Stimulated activated CD8-positive, alpha-beta memory T cell treated with anti-CD3 and anti-CD28 coated beads, Interleukin-7, amount 100 ng/mL, for 1 hour (primary cell): ENCODE measurements around the gene SYTL1.

Experiments
- DNase-seq, 2 donors: peaks; one replicate each; pipeline ENCODE4 v3.0.0-alpha.2; 2020; ENCODE audit warnings: low read depth in 2 of 2

The SYTL1 gene

GRCh38 chr1:27348861-27349783 lies 7.3 kb downstream of the SYTL1 start:
- no peak for DNase-seq

GRCh38 chr1:27349784-27350662 lies 8.2 kb downstream of the SYTL1 start:
- no peak for DNase-seq

- DNase-seq, result no peak
Observed at GRCh38 chr1:27350663-27351540, 9.1 kb downstream of the SYTL1 start.

DNA sequence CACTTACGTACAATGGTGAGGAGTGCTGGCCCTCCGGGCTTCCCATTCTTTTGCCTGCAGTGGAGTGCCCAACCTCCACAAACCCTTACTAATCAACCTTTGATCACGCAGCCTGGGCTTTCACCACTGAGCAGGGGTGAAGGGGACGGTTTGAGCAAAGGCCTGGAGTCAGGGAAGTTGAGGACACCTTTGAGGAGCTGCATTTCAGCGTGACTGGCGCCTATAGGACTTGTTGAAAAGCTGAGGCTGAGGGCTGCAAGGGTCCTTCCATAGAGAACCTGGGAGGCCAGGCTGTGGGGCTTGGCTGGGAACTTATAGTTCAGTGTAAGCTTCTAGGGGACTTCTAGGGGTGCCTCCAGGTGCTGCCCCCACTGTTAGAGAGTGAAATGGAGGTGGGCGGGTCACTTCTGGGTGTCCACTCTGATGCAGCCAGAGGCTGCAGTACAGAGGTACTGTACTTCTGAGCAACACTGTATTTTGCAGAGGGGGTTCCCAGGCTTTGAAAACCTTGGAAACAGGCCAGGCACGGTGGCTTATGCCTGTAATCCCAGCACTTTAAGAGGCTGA lies 9.8 kb downstream of the SYTL1 start:
- no peak for DNase-seq

- DNase-seq, result no peak
Observed at GRCh38 chr1:27353166-27353565, 11.3 kb downstream of the SYTL1 start.

DNA sequence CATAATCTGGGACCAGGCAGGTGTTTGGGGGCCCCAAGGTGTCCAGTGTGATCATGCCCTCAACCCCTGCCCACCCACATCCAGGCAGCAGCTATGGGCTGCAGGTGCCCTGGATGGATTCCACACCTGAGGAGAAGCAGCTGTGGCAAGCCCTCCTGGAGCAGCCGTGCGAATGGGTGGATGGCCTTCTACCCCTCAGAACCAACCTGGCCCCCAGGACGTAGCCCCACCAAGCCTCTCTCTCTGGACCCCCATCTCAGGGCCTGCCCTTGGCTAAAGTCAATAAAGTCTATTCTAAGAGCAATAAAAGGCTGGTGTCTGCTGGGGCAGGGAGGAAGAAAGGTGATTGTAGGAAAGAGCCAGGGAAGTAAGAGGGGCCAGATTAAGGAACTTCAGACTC lies 11.8 kb downstream of the SYTL1 start:
- no peak for DNase-seq

GRCh38 chr1:27355683-27356082 lies 13.9 kb downstream of the SYTL1 start:
- no peak for DNase-seq

GRCh38 chr1:27356277-27356618 lies 14.4 kb downstream of the SYTL1 start:
- DNase-seq, result no peak

GRCh38 chr1:27356619-27357280 lies 14.9 kb downstream of the SYTL1 start:
- DNase-seq, result no peak

DNA sequence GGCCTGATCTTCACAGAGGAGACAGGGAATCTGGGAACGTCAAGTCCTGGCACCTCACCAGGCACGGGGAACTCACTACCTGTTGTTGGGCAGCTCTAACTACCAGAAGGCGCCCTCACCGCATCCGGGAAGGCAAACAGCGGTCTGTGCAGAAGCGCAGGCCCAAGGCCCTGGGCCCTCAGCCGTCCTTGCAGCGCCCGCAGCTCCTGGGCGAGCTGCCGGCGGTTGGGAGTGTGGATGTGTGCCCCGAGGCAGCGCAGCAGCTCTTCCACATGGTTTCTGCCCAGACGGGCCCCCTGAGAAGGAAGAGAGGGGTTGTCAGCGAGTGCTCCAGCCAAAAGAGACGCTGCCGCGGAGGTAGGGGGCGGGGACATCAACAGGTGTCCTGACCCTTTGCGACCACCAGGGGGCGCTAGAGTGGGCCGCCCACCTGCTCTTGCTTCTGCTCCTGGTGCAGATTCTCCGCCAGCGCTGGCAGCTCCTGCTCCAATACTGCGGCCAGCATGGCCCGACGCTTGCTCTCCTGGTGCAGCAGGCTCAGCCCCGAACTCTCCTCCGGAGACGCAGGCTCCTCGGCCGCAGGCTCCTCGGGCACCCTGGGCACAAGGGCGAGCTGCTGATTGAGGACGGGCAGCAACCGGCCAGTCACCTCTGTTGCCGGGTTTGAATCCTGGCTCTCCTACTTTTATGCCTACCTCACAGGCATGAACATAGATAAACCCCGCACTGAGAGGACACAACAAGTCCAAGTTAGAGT lies 15.6 kb downstream of the SYTL1 start:
- peak; percentile 65 to 66 for DNase-seq

GRCh38 chr1:27358038-27358927 lies 16.5 kb downstream of the SYTL1 start:
- no peak for DNase-seq

GRCh38 chr1:27358928-27359313 lies 17.1 kb downstream of the SYTL1 start:
- DNase-seq, result no peak

- DNase-seq, result no peak
Observed at GRCh38 chr1:27359822-27360158, 18.0 kb downstream of the SYTL1 start.

- no peak for DNase-seq
Observed at GRCh38 chr1:27360159-27361043, 18.6 kb downstream of the SYTL1 start.

GRCh38 chr1:27361044-27361402 lies 19.2 kb downstream of the SYTL1 start:
- no peak for DNase-seq

- DNase-seq, result no peak
Observed at GRCh38 chr1:27361553-27361952, 19.7 kb downstream of the SYTL1 start.

GRCh38 chr1:27363766-27364695 lies 22.2 kb downstream of the SYTL1 start:
- no peak for DNase-seq
